SK-N-MC (cell line): ENCODE data around the gene PROB1.
"Not testable (repeated sequence)": the region's sequence is repeated elsewhere in the genome, so short reads cannot be mapped to it uniquely, and the experiment has no call there.

Experiments used
- DNase-seq: peaks from one replicate; pipeline ENCODE4 v3.0.0-alpha.2; 2011; ENCODE audit warnings: low read depth, low spot score
- H3K27ac ChIP-seq: fragments of 200-600 bp; sonication (generic); 2 replicates; pipeline ENCODE4 v1.5.1; 2016; ENCODE audit warnings: mixed run types
- H3K36me3 ChIP-seq: fragments of 200-600 bp; sonication (generic); 2 replicates; pipeline ENCODE4 v1.6.1; 2017; ENCODE audit warnings: antibody characterized with exemption, low read length, mixed read lengths; ENCODE audit not compliant: insufficient read depth
- H3K4me3 ChIP-seq: fragments of 200-600 bp; sonication (generic); 2 replicates; pipeline ENCODE4 v1.5.1; 2016
- H3K9ac ChIP-seq: fragments of 200-600 bp; sonication (generic); 2 replicates; pipeline ENCODE4 v1.8.0; 2017; ENCODE audit warnings: mixed run types, mixed read lengths; ENCODE audit not compliant: insufficient read length
- H3K9me3 ChIP-seq: fragments of 200-600 bp; sonication (generic); 2 replicates; pipeline ENCODE4 v1.6.1; 2017; ENCODE audit warnings: low read depth, mild to moderate bottlenecking, antibody characterized with exemption, low read length, moderate library complexity, mixed read lengths
- EZH2 ChIP-seq: fragments of 200-600 bp; sonication (generic); IDR thresholded peaks from one replicate; pipeline ENCODE4 v1.6.1; 2017; ENCODE audit warnings: antibody characterized with exemption
- FOXP2 ChIP-seq: optimal IDR thresholded peaks from 2 replicates; pipeline ENCODE3; 2011; ENCODE audit warnings: mild to moderate bottlenecking, moderate library complexity; ENCODE audit not compliant: insufficient read depth; ENCODE audit errors: extremely low read length, control extremely low read depth
- POLR2AphosphoS5 ChIP-seq: IDR thresholded peaks from 2 replicates; pipeline ENCODE4 v1.6.1; 2012; ENCODE audit warnings: mild to moderate bottlenecking, low read depth, low read length, borderline replicate concordance

The PROB1 gene

GRCh38 chr5:139358064-139358463, 36.8 kb downstream of the PROB1 start:
- Histone ChIP-seq H3K9ac (no peak overlapping the region), H3K27ac (no peak overlapping the region), H3K9me3 (no peaks in the 10 kb centered on the region), H3K4me3 (no peak overlapping the region), H3K36me3 (peaks cover 42% of the 10 kb centered on the region)
- no peak for TF ChIP-seq FOXP2
- TF ChIP-seq POLR2AphosphoS5: no peak
- TF ChIP-seq EZH2: no peak
- DNase-seq: no peak

GRCh38 chr5:139355900-139356299, 39.0 kb downstream of the PROB1 start:
- H3K9ac ChIP-seq, DNase-seq, H3K4me3 ChIP-seq, H3K9me3 ChIP-seq, H3K27ac ChIP-seq: not testable (repeated sequence)
- H3K36me3 ChIP-seq: peaks cover 60% of the 10 kb centered on the region

- DNase-seq: no peak
- TF ChIP-seq POLR2AphosphoS5 (no peak), FOXP2 (no peak), EZH2 (no peak)
- Histone ChIP-seq H3K9me3 (no peaks in the 10 kb centered on the region), H3K27ac (no peak overlapping the region), H3K4me3 (no peak overlapping the region), H3K36me3 (peaks cover 62% of the 10 kb centered on the region), H3K9ac (no peak overlapping the region)
These were observed 40.7 kb downstream of the PROB1 start for GRCh38 chr5:139354186-139354585.

GRCh38 chr5:139347863-139348262, 47.0 kb downstream of the PROB1 start:
- H3K4me3 ChIP-seq: not testable (repeated sequence)
- H3K36me3 ChIP-seq: peaks cover 72% of the 10 kb centered on the region

GRCh38 chr5:139345442-139345841, 49.5 kb downstream of the PROB1 start:
- not testable (repeated sequence) for H3K27ac ChIP-seq, DNase-seq, H3K9me3 ChIP-seq, H3K4me3 ChIP-seq, H3K9ac ChIP-seq
- H3K36me3 ChIP-seq: peaks cover 53% of the 10 kb centered on the region

More at GRCh38 chr5:139347863-139348262, 47.0 kb downstream of the PROB1 start:
- not testable (repeated sequence) for H3K27ac ChIP-seq, H3K9ac ChIP-seq, DNase-seq, H3K9me3 ChIP-seq

- H3K9ac ChIP-seq: no peak overlapping the region
- no peaks in the 10 kb centered on the region for H3K9me3 ChIP-seq
- DNase-seq: no peak
- no peak overlapping the region for H3K27ac ChIP-seq
- H3K36me3 ChIP-seq: peaks cover 48% of the 10 kb centered on the region
- H3K4me3 ChIP-seq: no peak overlapping the region; the same call in 1 of the 2 replicates
- TF ChIP-seq EZH2 (no peak), FOXP2 (no peak), POLR2AphosphoS5 (no peak)
These were observed 50.7 kb downstream of the PROB1 start for GRCh38 chr5:139344177-139344576.

- Histone ChIP-seq H3K9ac (peak overlapping the region; percentile 97), H3K4me3 (peak overlapping the region; percentile 79), H3K36me3 (peaks cover 42% of the 10 kb centered on the region), H3K27ac (no peak overlapping the region), H3K9me3 (no peaks in the 10 kb centered on the region)
- TF ChIP-seq POLR2AphosphoS5 (no peak), EZH2 (no peak)
- no peak for DNase-seq
These were observed 51.4 kb downstream of the PROB1 start for GRCh38 chr5:139343476-139343875.

- DNase-seq: no peak
- TF ChIP-seq FOXP2 (no peak), POLR2AphosphoS5 (no peak), EZH2 (no peak)
- H3K36me3 ChIP-seq: peaks cover 38% of the 10 kb centered on the region
- peak overlapping the region; percentile 97 for H3K9ac ChIP-seq
- H3K27ac ChIP-seq: peak overlapping the region; percentile 95
- H3K9me3 ChIP-seq: no peaks in the 10 kb centered on the region
- H3K4me3 ChIP-seq: peak overlapping the region; percentile 79
These were observed 52.5 kb downstream of the PROB1 start for GRCh38 chr5:139342423-139342723.

GRCh38 chr5:139341689-139342422, 53.0 kb downstream of the PROB1 start, which contains the start of gene PAIP2:
Gene PAIP2, plus strand, starts transcription at chr5:139341854. Its CDS starts 21,931 bp downstream, at chr5:139363785.
- peaks cover 33% of the 10 kb centered on the region for H3K36me3 ChIP-seq
- peak; percentile 92 for DNase-seq
- peak within 1 kb of the TSS; percentile 97 for H3K9ac ChIP-seq
- H3K9me3 ChIP-seq: no peaks in the 10 kb centered on the region
- TF ChIP-seq POLR2AphosphoS5: peak; percentile 96
- TF ChIP-seq FOXP2: peak; percentile 19
- no peak for TF ChIP-seq EZH2
- peak within 1 kb of the TSS; percentile 79 for H3K4me3 ChIP-seq
- peak within 1 kb of the TSS; percentile 95 for H3K27ac ChIP-seq

- H3K27ac ChIP-seq: no peak overlapping the region
- TF ChIP-seq POLR2AphosphoS5 (no peak), FOXP2 (no peak)
- no peaks in the 10 kb centered on the region for H3K9me3 ChIP-seq
- peak overlapping the region; percentile 63 for H3K9ac ChIP-seq
- H3K36me3 ChIP-seq: peaks cover 29% of the 10 kb centered on the region
- no peak for DNase-seq
- H3K4me3 ChIP-seq: peak overlapping the region; percentile 79
These were observed 53.7 kb downstream of the PROB1 start for GRCh38 chr5:139341187-139341688.
